Natural killer cell (primary cell): ENCODE results near the gene BEST2. TPM values are rescaled to one million over a fixed set of nuclear protein-coding genes. Genes with fewer than 3 reads are reported as not detected.
A peak's percentile ranks its signal among the peaks of the same experiment; 100 is the strongest.

Source experiments
- ATAC-seq, 3 donors: fragments of 150-1000 bp in 2 of 3; fragments of 200-7000 bp in 1 of 3; cut with Tn5 transposase; 1 replicate in 1 of 3; 2 replicates in 2 of 3; pipeline ENCODE4 v1.10.0; 2021; ENCODE audit warnings: mild to moderate bottlenecking in 2 of 3, moderate library complexity in 2 of 3
- DNase-seq, 2 donors: peaks; one replicate each; pipeline versions ENCODE4 v3.0.0 to v3.0.0-alpha.2; 2013 to 2021; ENCODE audit warnings: mixed read lengths in 1 of 2
- H3K27ac ChIP-seq: one replicate; pipeline ENCODE4 v1.5.1; 2013; ENCODE audit warnings: mild to moderate bottlenecking, low read length
- H3K27me3 ChIP-seq: one replicate; pipeline ENCODE4 v1.6.1; 2013; ENCODE audit warnings: low read length; ENCODE audit not compliant: control insufficient read depth, insufficient read depth
- H3K36me3 ChIP-seq: one replicate; pipeline ENCODE4 v1.6.1; 2013; ENCODE audit warnings: low read length; ENCODE audit not compliant: control insufficient read depth, insufficient read depth
- H3K4me1 ChIP-seq: one replicate; pipeline ENCODE4 v1.6.1; 2013; ENCODE audit warnings: low read length; ENCODE audit not compliant: control insufficient read depth, insufficient read depth
- H3K4me3 ChIP-seq: one replicate; pipeline ENCODE4 v1.5.1; 2013; ENCODE audit warnings: low read length
- H3K9me3 ChIP-seq: one replicate; pipeline ENCODE4 v1.6.1; 2013; ENCODE audit warnings: low read length; ENCODE audit not compliant: control insufficient read depth, insufficient read depth
- H3K27ac Mint-ChIP-seq, 2 donors: one replicate each; pipeline ENCODE4 v1.8.0; 2022; ENCODE audit warnings: mild to moderate bottlenecking in 2 of 2, mixed read lengths in 2 of 2, moderate library complexity in 1 of 2
- H3K27me3 Mint-ChIP-seq, 2 donors: one replicate each; pipeline ENCODE4 v1.8.0; 2022; ENCODE audit warnings: low read depth in 2 of 2, mixed read lengths in 2 of 2
- H3K36me3 Mint-ChIP-seq: one replicate; pipeline ENCODE4 v1.8.0; 2022; ENCODE audit warnings: mixed read lengths
- H3K4me1 Mint-ChIP-seq, 2 donors: one replicate each; pipeline ENCODE4 v1.8.0; 2022; ENCODE audit warnings: mixed read lengths in 2 of 2
- H3K4me3 Mint-ChIP-seq: one replicate; pipeline ENCODE4 v1.8.0; 2022; ENCODE audit warnings: mild to moderate bottlenecking, moderate library complexity, mixed read lengths
- H3K9me3 Mint-ChIP-seq, 2 donors: one replicate each; pipeline ENCODE4 v1.8.0; 2022; ENCODE audit warnings: mixed read lengths in 2 of 2
- WGBS: methylation state at CpG from one replicate; pipeline ENCODE4 v1.1.7; 2013; ENCODE audit warnings: missing lambda C conversion rate; ENCODE audit not compliant: insufficient coverage; 5-methylcytosine and 5-hydroxymethylcytosine counted together
- intact Hi-C: fragments of 100-400 bp; cut with micrococcal nuclease; formaldehyde crosslinking; loops from one replicate; pipeline ENCODE4 v1.14.2; 2022
- total RNA-seq, 4 donors: library from RNA; stranded (reverse); fragments of 120-200 nt in 1 of 4; gene quantifications; one replicate each; pipeline versions ENCODE4 v1.2.3 to v1.2.4, GENCODE V29; 2013 to 2022
- TF ChIP-seq, protein P1 (sequence below): fragments of 200-600 bp; IDR thresholded peaks from one replicate; pipeline ENCODE4 v1.8.0; 2022; ENCODE audit warnings: antibody characterized with exemption

The BEST2 gene
- total RNA-seq, 3 donors from 2014 or later (not counting 1 experiment from before 2014, with no cell fraction given), result not detected

DNA sequence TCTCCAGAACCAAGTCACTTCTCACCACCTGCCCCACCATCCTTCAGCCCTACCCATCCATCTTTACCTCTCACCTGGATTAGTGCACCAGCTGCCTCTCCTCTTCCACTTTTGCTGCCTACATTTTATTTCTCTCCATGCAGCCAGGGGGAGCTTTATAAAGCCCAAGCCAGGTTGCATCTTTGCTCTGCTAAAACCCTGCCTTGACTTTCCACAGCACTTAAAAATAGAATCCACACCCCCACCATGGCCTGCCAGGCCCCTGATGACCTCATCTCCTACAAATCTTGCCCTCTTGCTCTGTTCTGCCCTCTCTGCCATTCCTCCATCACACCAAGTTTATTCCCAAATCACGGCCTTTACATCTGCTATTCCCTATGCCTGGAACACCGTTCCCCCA lies 22.0 kb downstream of the BEST2 start:
- WGBS, result 96% methylated on average over 2 of the region's 2 CpGs
- no peaks in the 10 kb centered on the region for H3K36me3 ChIP-seq
- H3K4me1 ChIP-seq, result peaks cover 28% of the 10 kb centered on the region
- Mint-ChIP-seq H3K9me3 (no peaks in the 10 kb centered on the region), H3K36me3 (no peaks in the 10 kb centered on the region), H3K4me3 (peak overlapping the region; percentile 54), H3K27ac (no peak overlapping the region), H3K4me1 (peaks cover 10 to 18% of the 10 kb centered on the region in 2 donors), H3K27me3 (no peaks in the 10 kb centered on the region)
- H3K4me3 ChIP-seq, result no peak overlapping the region
- ATAC-seq, result no peak
- TF ChIP-seq, protein P1, sequence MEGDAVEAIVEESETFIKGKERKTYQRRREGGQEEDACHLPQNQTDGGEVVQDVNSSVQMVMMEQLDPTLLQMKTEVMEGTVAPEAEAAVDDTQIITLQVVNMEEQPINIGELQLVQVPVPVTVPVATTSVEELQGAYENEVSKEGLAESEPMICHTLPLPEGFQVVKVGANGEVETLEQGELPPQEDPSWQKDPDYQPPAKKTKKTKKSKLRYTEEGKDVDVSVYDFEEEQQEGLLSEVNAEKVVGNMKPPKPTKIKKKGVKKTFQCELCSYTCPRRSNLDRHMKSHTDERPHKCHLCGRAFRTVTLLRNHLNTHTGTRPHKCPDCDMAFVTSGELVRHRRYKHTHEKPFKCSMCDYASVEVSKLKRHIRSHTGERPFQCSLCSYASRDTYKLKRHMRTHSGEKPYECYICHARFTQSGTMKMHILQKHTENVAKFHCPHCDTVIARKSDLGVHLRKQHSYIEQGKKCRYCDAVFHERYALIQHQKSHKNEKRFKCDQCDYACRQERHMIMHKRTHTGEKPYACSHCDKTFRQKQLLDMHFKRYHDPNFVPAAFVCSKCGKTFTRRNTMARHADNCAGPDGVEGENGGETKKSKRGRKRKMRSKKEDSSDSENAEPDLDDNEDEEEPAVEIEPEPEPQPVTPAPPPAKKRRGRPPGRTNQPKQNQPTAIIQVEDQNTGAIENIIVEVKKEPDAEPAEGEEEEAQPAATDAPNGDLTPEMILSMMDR, result no peak
- no peak overlapping the region for H3K27ac ChIP-seq
- no peaks in the 10 kb centered on the region for H3K27me3 ChIP-seq
- H3K9me3 ChIP-seq, result no peaks in the 10 kb centered on the region
- intact Hi-C loops, result no loop called here
- peak in 1 of 2 donors; percentile 38 for DNase-seq

DNA sequence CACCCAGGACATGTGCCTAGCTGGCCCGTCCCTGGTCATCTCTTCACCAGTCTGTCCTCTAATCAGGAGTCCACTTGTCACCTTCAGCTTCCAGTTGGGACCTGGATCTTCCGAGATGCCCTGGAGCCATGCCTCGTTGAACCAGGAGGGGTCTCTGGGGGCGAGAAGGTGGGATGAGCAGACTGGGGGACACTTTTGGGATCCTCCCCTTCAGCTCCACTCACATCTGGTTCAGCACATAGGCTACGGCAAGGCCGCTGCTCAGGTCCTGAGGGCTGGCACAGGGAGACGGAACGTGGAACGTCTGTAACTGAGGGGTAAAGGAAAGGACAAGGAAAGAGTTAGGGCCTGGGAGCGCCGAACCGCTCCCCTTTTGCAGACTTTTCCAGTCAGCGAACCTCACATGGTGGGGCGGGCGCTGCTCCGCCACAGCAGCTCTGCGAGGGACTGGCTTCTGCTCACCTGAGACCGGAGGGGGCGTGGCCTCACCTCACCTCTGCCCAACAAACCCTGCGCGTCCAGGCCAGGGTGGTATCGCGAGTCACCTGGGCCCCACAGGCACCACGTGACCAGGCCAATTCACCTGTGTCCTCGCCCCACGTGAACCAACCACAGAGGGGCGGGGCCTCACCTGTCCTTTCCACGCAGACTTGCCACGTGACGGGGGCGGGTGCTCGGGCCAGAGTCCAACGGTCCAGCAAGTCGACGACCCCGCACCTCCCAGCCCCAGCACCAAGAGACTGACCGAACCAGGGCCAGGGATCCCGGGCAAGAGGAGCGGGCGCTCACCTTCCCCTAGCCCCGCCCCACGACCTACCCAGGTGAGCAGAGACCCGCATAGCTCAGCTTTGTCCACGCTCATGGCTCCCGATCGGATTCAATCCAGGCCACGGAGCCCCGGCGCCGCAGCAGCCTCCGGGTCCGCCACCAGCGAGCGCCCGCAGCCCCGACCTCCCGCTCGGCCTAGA lies 23.3 kb downstream of the BEST2 start, which contains the start of gene HOOK2:
Gene HOOK2, minus strand, starts transcription at position 965 of the 968 bp plus-strand sequence. Its CDS starts 103 bp downstream, at position 862.
- H3K27me3 Mint-ChIP-seq, result no peaks in the 10 kb centered on the region
- Histone ChIP-seq H3K9me3 (no peaks in the 10 kb centered on the region), H3K4me1 (peaks cover 41% of the 10 kb centered on the region), H3K27me3 (no peaks in the 10 kb centered on the region), H3K4me3 (peak within 1 kb of the TSS; percentile 60), H3K27ac (peak within 1 kb of the TSS; percentile 49), H3K36me3 (no peaks in the 10 kb centered on the region)
- no peaks in the 10 kb centered on the region for H3K9me3 Mint-ChIP-seq
- intact Hi-C loops, result no loop called here
- DNase-seq (peak in 1 of 2 donors; percentile 65), ATAC-seq (peak in 1 of 3 donors; percentile 11)
- H3K4me3 Mint-ChIP-seq, result peak within 1 kb of the TSS; percentile 83
- no peaks in the 10 kb centered on the region for H3K36me3 Mint-ChIP-seq
- 25% methylated on average over 58 of the region's 58 CpGs for WGBS
- peaks cover 12 to 27% of the 10 kb centered on the region in 2 donors for H3K4me1 Mint-ChIP-seq
- H3K27ac Mint-ChIP-seq, result peak within 1 kb of the TSS; percentile 72 to 85
- TF ChIP-seq, protein P1, result no peak

DNA sequence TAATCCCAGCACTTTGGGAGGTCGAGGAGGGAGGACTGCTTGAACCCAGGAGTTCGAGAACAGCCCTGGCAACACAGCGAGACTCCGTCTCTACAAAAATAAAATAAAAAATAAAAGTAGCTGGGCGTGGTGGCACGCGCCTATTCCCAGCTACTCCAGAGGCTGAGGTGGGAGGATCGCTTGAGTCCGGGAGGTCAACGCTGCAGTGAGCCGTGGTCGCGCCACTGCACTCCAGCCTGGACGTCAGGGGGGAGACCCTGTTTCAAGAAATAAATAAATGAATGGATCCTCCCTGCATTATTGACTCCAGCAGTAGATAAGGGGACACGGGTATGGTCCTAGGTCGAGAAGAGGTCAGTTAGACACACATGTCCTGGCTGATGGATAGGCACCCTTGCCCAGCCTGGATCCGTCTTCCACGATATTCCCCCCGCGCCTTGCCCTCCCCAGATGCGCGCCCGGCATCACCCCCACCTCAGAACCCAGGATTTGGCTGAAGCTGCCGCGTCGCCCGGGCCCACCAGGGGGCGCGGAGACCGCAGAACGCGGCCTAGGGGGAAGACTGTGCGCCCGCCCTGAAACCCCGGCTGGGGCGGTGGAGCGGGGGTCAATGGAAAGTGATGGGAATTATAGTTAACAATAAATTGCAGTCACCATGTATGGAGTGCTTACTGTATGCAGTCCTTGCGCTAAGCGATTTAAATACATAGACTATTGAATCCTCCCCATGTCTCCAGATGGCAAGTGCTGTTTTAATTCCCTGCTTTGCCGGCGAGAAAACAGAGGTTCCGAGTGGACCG lies 25.8 kb downstream of the BEST2 start:
- Histone ChIP-seq H3K4me1 (peaks cover 54% of the 10 kb centered on the region), H3K9me3 (no peaks in the 10 kb centered on the region), H3K27ac (peak overlapping the region; percentile 85), H3K4me3 (peak overlapping the region; percentile 65), H3K36me3 (no peaks in the 10 kb centered on the region), H3K27me3 (no peaks in the 10 kb centered on the region)
- Mint-ChIP-seq H3K27ac (peak overlapping the region; percentile 83 to 90), H3K36me3 (no peaks in the 10 kb centered on the region), H3K9me3 (no peaks in the 10 kb centered on the region), H3K4me1 (peaks cover 16 to 36% of the 10 kb centered on the region in 2 donors), H3K4me3 (peak overlapping the region; percentile 86), H3K27me3 (no peaks in the 10 kb centered on the region)
- 12% methylated on average over 43 of the region's 43 CpGs for WGBS
- TF ChIP-seq, protein P1, result peak; percentile 96
- DNase-seq (peak; percentile 83 to 90), ATAC-seq (peak; percentile 25 to 40 (median 30))
- intact Hi-C loops, result loop anchor here (1.0 kb wide), 1 partner anchor 19 kb away; no protein-coding TSS in a partner anchor
